Measurements from ENCODE around the gene SLC7A4. TPM values are rescaled to one million over a fixed set of nuclear protein-coding genes. Genes with fewer than 3 reads are reported as not detected.
"Not testable (repeated sequence)": the region's sequence is repeated elsewhere in the genome, so short reads cannot be mapped to it uniquely, and the experiment has no call there.

SLC7A4 gene
- polyA plus RNA-seq, 1 donor from 2014 or later: not detected

DNA sequence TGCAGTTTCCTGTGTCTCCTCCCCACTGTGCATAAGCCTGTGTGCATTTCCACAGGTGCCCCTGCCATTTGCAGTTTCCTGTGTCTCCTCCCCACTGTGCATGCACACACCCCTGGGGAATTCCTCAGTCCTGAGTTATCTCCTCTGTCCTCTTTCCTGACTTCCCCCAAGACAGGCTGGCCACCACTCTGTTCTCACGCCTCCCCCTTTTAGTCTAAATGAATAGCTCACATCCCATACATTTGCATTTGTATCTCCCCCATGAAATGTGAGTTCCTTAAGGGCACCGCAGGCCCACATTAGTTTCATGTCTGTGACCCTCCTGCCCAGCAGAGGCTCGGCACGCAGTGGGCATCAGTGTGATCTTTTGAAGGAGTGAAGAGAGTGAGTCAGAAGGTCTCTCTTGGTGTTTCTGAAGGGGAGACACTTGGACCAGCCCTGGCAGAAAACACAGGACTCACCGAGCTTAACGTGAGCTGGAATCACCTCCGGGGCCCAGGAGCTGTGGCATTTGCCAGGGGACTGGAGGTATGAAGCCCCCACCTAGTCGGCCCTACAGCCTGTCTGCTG, 19.6 kb upstream of the SLC7A4 start:
- Mint-ChIP-seq H3K4me1 (peaks cover 0 to 9% (median 7%) of the 10 kb centered on the region in 3 donors), H3K9me3 (no peaks in the 10 kb centered on the region), H3K36me3 (peaks cover 2% of the 10 kb centered on the region), H3K27ac (no peak overlapping the region), H3K4me3 (no peak overlapping the region), H3K27me3 (peaks cover 15% of the 10 kb centered on the region)

DNA sequence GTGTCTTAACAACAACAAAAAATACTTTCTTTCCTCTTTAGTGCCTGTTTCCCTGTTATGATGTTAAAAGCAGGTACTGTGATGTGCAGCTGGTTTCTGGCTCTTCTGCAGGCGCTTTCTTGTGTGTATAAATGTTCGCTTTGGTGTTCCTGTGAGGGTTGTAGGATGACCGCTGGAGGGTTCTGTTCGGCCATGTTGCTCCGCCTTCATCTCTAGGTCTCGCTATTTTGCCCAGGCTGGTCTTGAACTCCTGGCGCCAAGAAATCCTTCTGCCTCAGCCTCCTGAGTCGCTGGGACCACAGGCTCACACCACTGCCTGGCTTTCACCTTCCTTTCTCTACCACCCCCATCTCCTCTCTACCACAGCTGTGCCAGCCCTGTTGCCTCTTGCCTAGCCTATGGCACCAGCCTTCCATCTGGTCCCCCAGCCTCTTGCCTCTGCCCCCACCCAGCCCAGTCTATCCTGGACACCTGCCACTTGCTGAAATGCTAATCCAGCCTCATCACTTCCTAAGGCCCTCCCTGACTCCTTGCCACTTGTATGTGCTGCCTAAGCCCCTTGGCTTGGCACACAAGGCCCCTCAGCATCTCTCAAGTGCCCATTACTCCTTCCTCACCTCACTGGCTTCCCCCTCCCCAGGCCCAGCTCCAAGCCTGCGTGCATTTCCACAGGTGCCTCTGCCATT, 18.9 kb upstream of the SLC7A4 start:
- H3K4me3 Mint-ChIP-seq: no peak overlapping the region
- H3K27me3 Mint-ChIP-seq: peaks cover 11% of the 10 kb centered on the region
- peaks cover 0 to 7% (median 6%) of the 10 kb centered on the region in 3 donors for H3K4me1 Mint-ChIP-seq
- no peaks in the 10 kb centered on the region for H3K9me3 Mint-ChIP-seq
- H3K36me3 Mint-ChIP-seq: peaks cover 2% of the 10 kb centered on the region
- no peak overlapping the region for H3K27ac Mint-ChIP-seq

GRCh38 chr22:21048965-21049364, 16.6 kb upstream of the SLC7A4 start:
- H3K27ac Mint-ChIP-seq, H3K4me3 Mint-ChIP-seq, H3K36me3 Mint-ChIP-seq, H3K27me3 Mint-ChIP-seq, H3K9me3 Mint-ChIP-seq: not testable (repeated sequence)
- H3K4me1 Mint-ChIP-seq: peaks cover 8 to 16% (median 10%) of the 10 kb centered on the region in 3 donors

DNA sequence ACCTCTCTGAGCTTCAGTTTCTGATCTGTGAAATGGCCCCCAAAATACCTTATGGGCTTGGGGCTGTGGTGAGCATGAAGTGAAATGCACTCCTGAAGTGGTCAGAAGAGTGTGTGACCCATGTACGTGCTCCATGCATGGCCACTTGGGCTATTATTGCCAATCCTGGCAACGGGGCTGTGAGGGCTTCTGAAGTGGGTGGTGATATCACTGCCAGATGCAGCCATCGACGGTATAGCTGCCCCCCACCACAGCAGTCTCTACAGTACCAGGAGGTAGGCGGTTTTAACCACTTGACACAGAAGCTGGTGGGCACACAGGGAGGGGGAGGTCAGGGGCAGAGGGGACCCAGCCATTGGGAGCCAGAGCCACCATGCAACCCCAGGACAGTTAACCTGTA, 16.1 kb upstream of the SLC7A4 start:
- H3K36me3 Mint-ChIP-seq, H3K4me3 Mint-ChIP-seq, H3K27ac Mint-ChIP-seq, H3K9me3 Mint-ChIP-seq: not testable (repeated sequence)
- Mint-ChIP-seq H3K27me3 (peaks cover 11% of the 10 kb centered on the region), H3K4me1 (peaks cover 10 to 17% (median 11%) of the 10 kb centered on the region in 3 donors)

- Mint-ChIP-seq H3K4me3 (no peak overlapping the region), H3K36me3 (peaks cover 2% of the 10 kb centered on the region), H3K27me3 (peaks cover 13% of the 10 kb centered on the region), H3K9me3 (no peaks in the 10 kb centered on the region), H3K27ac (no peak overlapping the region), H3K4me1 (peaks cover 12 to 20% (median 12%) of the 10 kb centered on the region in 3 donors)
Measured at GRCh38 chr22:21047730-21048129, 15.4 kb upstream of the SLC7A4 start.

DNA sequence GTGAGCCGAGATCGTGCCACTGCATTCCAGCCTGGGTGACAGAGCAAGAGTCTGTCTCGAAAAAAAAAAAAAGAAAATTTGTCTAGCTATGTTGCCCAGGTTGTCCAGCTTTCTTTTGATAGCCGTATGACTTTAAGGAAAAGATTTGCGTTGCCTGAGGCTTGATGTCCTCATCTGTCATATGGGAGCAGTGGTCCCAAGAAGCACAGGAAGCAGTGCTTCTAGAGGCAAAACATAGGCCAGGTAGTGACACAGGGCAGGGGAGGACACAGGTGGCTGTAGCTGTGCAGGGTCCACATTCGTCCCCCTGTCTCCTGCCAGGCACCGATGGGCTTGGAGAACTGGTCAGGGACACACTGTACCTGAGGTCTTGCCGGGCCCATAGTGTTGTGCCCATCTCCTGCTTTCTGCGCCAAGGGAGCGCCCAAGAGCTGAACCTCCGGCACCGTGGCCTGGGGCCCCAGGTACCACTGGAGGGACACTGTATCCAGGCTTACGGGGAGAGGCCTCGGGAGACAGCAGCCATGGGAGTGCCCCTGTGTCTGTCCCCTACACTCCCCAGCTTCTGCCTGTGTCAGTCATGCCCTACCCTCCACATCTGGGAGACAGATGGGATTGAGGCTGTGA, 14.8 kb upstream of the SLC7A4 start:
- Mint-ChIP-seq H3K4me3 (no peak overlapping the region), H3K4me1 (peaks cover 12 to 20% (median 12%) of the 10 kb centered on the region in 3 donors), H3K9me3 (no peaks in the 10 kb centered on the region), H3K36me3 (peaks cover 2% of the 10 kb centered on the region), H3K27me3 (peaks cover 13% of the 10 kb centered on the region), H3K27ac (no peak overlapping the region)

DNA sequence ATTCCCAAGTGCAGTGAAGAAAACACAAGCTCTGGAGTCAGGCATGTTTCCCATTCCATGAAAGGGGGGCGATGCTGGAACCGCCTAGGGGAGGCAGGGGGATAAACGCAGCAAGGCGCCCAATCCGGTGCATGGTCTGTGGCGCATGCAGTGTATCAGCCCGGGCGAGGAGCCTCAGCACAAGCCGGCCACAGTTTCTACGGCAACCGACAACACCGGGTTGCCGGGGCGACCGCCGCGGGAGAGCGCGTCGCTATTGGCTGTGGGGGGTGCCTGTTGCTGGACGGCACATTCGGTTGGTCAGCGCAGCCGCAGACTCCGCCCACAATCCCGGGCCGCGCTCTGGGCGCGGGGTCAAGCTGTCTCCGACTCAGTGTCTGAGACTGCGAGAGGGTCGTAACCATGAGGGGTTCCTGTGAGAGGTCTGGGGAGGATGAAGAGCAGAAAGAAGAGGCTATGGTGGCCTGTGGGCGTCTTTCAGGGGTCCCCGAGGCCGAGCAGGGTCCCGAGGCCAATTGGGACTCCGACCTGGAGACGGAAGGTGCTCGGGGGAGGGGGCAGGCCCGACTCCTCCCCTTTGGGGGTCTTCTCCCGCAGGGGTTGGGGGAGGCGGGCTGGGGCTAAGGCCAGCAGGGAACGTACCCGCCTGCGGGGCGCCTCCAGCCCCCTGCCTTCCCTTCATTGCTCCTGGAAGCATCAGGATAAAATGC, 13.4 kb upstream of the SLC7A4 start, which contains the start of gene LRRC74B:
TSS of gene LRRC74B (plus strand) at position 362 of the 710 bp plus-strand sequence. CDS start at position 403, 41 bp downstream.
- Mint-ChIP-seq H3K27me3 (peaks cover 13% of the 10 kb centered on the region), H3K4me3 (peak within 1 kb of the TSS; percentile 48 to 89 (median 73)), H3K27ac (peak within 1 kb of the TSS; percentile 95 to 96 (median 95)), H3K9me3 (no peaks in the 10 kb centered on the region), H3K4me1 (peaks cover 12 to 20% (median 12%) of the 10 kb centered on the region in 3 donors), H3K36me3 (peaks cover 2% of the 10 kb centered on the region)

DNA sequence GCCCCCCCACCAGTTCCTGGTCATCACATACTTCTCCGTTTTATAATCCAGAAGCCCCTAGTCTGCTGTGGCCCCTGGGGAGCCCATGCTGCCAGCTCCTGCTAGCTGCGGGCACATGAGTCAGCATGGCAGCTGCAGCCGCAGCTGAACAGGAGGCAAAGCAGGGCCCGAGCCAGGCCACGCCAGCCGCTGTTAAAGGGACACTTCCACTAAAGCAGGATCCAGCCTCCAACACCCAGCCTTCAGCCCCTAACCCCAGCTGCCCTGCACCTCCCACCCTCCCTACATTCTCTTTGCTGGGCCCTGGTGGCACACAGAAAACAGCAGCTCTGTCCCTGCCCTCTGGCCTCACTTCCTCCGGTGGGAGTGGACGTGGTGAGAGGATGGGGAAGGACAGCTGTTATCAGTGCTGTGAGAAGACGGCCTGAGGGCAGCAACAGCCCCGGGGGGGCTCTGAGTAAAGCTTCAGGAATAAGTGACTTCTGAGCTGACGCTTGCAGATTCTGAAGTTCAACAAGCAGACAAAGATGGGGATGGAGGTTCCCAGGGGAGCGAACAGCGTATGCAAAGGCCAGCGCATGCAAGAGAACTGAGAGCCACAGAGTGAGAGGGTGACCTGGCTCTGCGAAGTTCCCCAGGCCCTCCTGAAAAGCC, 12.7 kb upstream of the SLC7A4 start:
- Mint-ChIP-seq H3K4me1 (peaks cover 12 to 20% (median 12%) of the 10 kb centered on the region in 3 donors), H3K27ac (peak overlapping the region; percentile 95 to 96 (median 95)), H3K36me3 (no peaks in the 10 kb centered on the region), H3K9me3 (no peaks in the 10 kb centered on the region), H3K27me3 (peaks cover 13% of the 10 kb centered on the region), H3K4me3 (peak overlapping the region; percentile 48 to 89 (median 73))

DNA sequence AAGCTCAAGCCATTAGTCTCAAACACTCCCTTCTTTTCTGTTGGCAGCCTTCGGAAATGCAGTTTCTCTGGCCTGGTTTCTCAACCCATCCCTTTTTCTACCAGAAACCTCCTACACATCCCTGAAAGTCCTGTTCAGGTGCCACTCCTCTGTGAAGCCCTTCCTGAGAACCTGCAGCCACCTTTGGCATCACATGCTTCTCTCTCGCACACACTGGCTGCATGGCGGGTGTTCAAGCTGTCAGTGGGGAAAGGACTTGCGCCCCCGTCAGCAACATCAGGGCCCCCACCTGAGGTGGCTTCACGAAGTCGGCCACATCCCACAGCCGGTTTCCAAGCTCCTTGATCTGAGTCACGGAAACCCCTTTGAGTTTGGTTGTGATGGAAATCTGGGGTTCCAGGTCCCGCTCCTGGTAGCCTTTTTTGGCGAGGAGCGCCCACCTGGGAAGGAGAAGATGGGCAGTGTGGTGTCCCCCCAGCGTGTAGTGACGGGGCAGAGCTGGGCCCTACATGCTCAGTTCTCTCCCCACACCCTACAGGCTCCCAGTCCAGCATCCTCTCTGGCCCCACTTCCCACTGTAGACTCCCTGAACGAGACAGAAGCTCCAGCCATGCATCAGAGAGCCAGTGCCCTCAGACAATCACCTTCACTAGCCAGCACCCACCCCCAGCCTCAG, 11.6 kb upstream of the SLC7A4 start:
- peaks cover 12 to 20% (median 12%) of the 10 kb centered on the region in 3 donors for H3K4me1 Mint-ChIP-seq
- H3K27me3 Mint-ChIP-seq: peaks cover 13% of the 10 kb centered on the region
- H3K4me3 Mint-ChIP-seq: peak overlapping the region in 2 of 4 donors; percentile 8 to 37
- H3K27ac Mint-ChIP-seq: no peak overlapping the region
- H3K9me3 Mint-ChIP-seq: no peaks in the 10 kb centered on the region
- no peaks in the 10 kb centered on the region for H3K36me3 Mint-ChIP-seq

- Mint-ChIP-seq H3K4me1 (peaks cover 12 to 20% (median 12%) of the 10 kb centered on the region in 3 donors), H3K36me3 (no peaks in the 10 kb centered on the region), H3K4me3 (peak overlapping the region in 3 of 4 donors; percentile 8 to 85 (median 14)), H3K27ac (no peak overlapping the region), H3K27me3 (peaks cover 17% of the 10 kb centered on the region), H3K9me3 (no peaks in the 10 kb centered on the region)
Measured at GRCh38 chr22:21042978-21043859, 10.9 kb upstream of the SLC7A4 start.

GRCh38 chr22:21041937-21042336, 9.6 kb upstream of the SLC7A4 start:
- Mint-ChIP-seq H3K4me3 (no peak overlapping the region), H3K36me3 (no peaks in the 10 kb centered on the region), H3K9me3 (no peaks in the 10 kb centered on the region), H3K4me1 (peaks cover 12 to 20% (median 12%) of the 10 kb centered on the region in 3 donors), H3K27me3 (peaks cover 20% of the 10 kb centered on the region), H3K27ac (no peak overlapping the region)

GRCh38 chr22:21039158-21039557, 6.8 kb upstream of the SLC7A4 start:
- not testable (repeated sequence) for H3K4me3 Mint-ChIP-seq, H3K36me3 Mint-ChIP-seq, H3K9me3 Mint-ChIP-seq, H3K4me1 Mint-ChIP-seq, H3K27ac Mint-ChIP-seq
- H3K27me3 Mint-ChIP-seq: peaks cover 15% of the 10 kb centered on the region

DNA sequence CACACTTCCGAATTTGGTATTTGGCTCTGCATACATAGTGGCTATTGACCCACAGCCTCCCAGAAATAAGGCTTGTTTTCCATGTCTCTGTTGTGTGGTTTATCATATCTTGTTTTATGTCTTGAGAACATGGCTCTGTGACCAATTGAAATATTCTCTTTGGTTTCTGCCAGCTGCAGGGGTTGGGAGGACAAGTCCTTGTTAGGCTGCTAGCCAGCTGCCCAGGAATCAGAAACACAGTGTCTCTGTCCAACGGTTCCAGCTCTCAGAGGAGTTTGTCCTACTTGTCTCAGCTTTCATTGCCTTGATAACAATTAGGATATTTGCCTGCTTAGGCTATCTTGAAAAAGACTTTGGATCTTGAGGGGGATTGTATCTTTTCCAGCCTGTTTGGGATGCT, 6.0 kb upstream of the SLC7A4 start:
- H3K9me3 Mint-ChIP-seq: no peaks in the 10 kb centered on the region
- no peaks in the 10 kb centered on the region for H3K36me3 Mint-ChIP-seq
- H3K27me3 Mint-ChIP-seq: peaks cover 12% of the 10 kb centered on the region
- peaks cover under 1 to 5% (median 2%) of the 10 kb centered on the region in 3 donors for H3K4me1 Mint-ChIP-seq
- no peak overlapping the region for H3K27ac Mint-ChIP-seq
- H3K4me3 Mint-ChIP-seq: no peak overlapping the region
